OCI-LY1 (cell line): Measurements from ENCODE around the gene SLMAP.

ENCODE experiments used
- H2AFZ ChIP-seq: fragments of 200-600 bp; sonication (generic), shearing (Covaris generic); 2 replicates; pipeline ENCODE4 v1.6.0; 2014; ENCODE audit warnings: antibody characterized with exemption, mild to moderate bottlenecking, low read length
- H3F3A ChIP-seq: fragments of 200-600 bp; sonication (generic), shearing (Covaris generic); 2 replicates; pipeline ENCODE4 v1.6.0; 2014; ENCODE audit warnings: mild to moderate bottlenecking, antibody characterized with exemption, low read length, moderate library complexity; ENCODE audit not compliant: insufficient read depth
- H3K27ac ChIP-seq: fragments of 200-600 bp; sonication (generic); 2 replicates; pipeline ENCODE4 v1.5.1; 2014; ENCODE audit warnings: low read length, mixed run types, mild to moderate bottlenecking, low read depth; ENCODE audit not compliant: poor library complexity, severe bottlenecking
- H3K27me3 ChIP-seq: fragments of 200-600 bp; sonication (generic); 2 replicates; pipeline ENCODE4 v1.6.0; 2014; ENCODE audit warnings: antibody characterized with exemption, mild to moderate bottlenecking, low read length, moderate library complexity; ENCODE audit not compliant: insufficient read depth
- H3K36me3 ChIP-seq: fragments of 200-600 bp; sonication (generic); 2 replicates; pipeline ENCODE4 v1.6.1; 2014; ENCODE audit warnings: mild to moderate bottlenecking, antibody characterized with exemption, low read length, moderate library complexity, mixed read lengths; ENCODE audit not compliant: insufficient read depth
- H3K4me1 ChIP-seq: fragments of 200-600 bp; sonication (generic); 2 replicates; pipeline ENCODE4 v1.5.1; 2014; ENCODE audit warnings: mild to moderate bottlenecking, low read length, moderate library complexity; ENCODE audit not compliant: insufficient read depth, severe bottlenecking
- H3K4me2 ChIP-seq: fragments of 200-600 bp; sonication (generic), shearing (Covaris generic); 2 replicates; pipeline ENCODE4 v1.6.1; 2014; ENCODE audit warnings: low read length
- H3K4me3 ChIP-seq: fragments of 200-600 bp; sonication (generic); 2 replicates; pipeline ENCODE4 v1.5.1; 2014; ENCODE audit warnings: low read length, low read depth, mild to moderate bottlenecking, mixed read lengths; ENCODE audit not compliant: poor library complexity, severe bottlenecking
- H3K79me2 ChIP-seq: fragments of 200-600 bp; shearing (Covaris generic); 2 replicates; pipeline ENCODE4 v1.6.1; 2016; ENCODE audit warnings: mixed run types, low read length, mixed read lengths; ENCODE audit not compliant: insufficient read depth
- H3K9ac ChIP-seq: fragments of 200-600 bp; sonication (generic), shearing (Covaris generic); 2 replicates; pipeline ENCODE4 v1.6.1; 2014; ENCODE audit warnings: mild to moderate bottlenecking, low read length, mixed read lengths
- H3K9me2 ChIP-seq: fragments of 200-600 bp; sonication (generic), shearing (Covaris generic); 2 replicates; pipeline ENCODE4 v1.6.1; 2014; ENCODE audit warnings: low read depth, mild to moderate bottlenecking, low read length, mixed read lengths
- H3K9me3 ChIP-seq: fragments of 200-600 bp; shearing (Covaris generic); 2 replicates; pipeline ENCODE4 v1.6.1; 2014; ENCODE audit warnings: low read length, mixed read lengths
- H4K20me1 ChIP-seq: fragments of 200-600 bp; sonication (generic), shearing (Covaris generic); 2 replicates; pipeline ENCODE4 v1.6.0; 2016; ENCODE audit warnings: mild to moderate bottlenecking, low read length; ENCODE audit not compliant: insufficient read depth
- CTCF ChIP-seq: fragments of 200-600 bp; sonication (generic), shearing (Covaris generic); IDR thresholded peaks from 2 replicates; pipeline ENCODE4 v1.5.1; 2017; ENCODE audit warnings: mild to moderate bottlenecking, antibody characterized with exemption, low read length, moderate library complexity, mixed read lengths
- EZH2 ChIP-seq: fragments of 200-600 bp; sonication (generic), shearing (Covaris generic); IDR thresholded peaks from 2 replicates; pipeline ENCODE4 v1.8.0; 2017; ENCODE audit warnings: borderline replicate concordance, mixed run types, mild to moderate bottlenecking, antibody characterized with exemption, low read length, moderate library complexity, mixed read lengths

Gene SLMAP

GRCh38 chr3:57892423-57892822 lies 136.3 kb downstream of the SLMAP start:
- Histone ChIP-seq H3K9me2 (no peaks in the 10 kb centered on the region), H3F3A (no peaks in the 10 kb centered on the region), H3K27ac (no peak overlapping the region), H3K4me1 (no peaks in the 10 kb centered on the region), H3K9ac (no peak overlapping the region), H4K20me1 (no peaks in the 10 kb centered on the region), H3K36me3 (peaks cover 23% of the 10 kb centered on the region), H3K4me3 (no peak overlapping the region), H3K4me2 (no peak overlapping the region), H2AFZ (no peak overlapping the region), H3K9me3 (no peaks in the 10 kb centered on the region), H3K79me2 (no peaks in the 10 kb centered on the region; the same call in 1 of the 2 replicates), H3K27me3 (no peaks in the 10 kb centered on the region)
- TF ChIP-seq EZH2 (no peak), CTCF (no peak)

- Histone ChIP-seq H2AFZ (no peak overlapping the region), H3K4me3 (no peak overlapping the region), H3K9me2 (no peaks in the 10 kb centered on the region), H3K4me1 (no peaks in the 10 kb centered on the region), H3K27me3 (no peaks in the 10 kb centered on the region), H3K4me2 (no peak overlapping the region), H3K79me2 (no peaks in the 10 kb centered on the region; the same call in 1 of the 2 replicates), H4K20me1 (no peaks in the 10 kb centered on the region), H3F3A (no peaks in the 10 kb centered on the region), H3K9ac (no peak overlapping the region), H3K27ac (no peak overlapping the region), H3K9me3 (no peaks in the 10 kb centered on the region), H3K36me3 (peaks cover 25% of the 10 kb centered on the region)
- TF ChIP-seq CTCF = no peak
- TF ChIP-seq EZH2 = no peak
These were observed 137.0 kb downstream of the SLMAP start for GRCh38 chr3:57893156-57893555.

DNA sequence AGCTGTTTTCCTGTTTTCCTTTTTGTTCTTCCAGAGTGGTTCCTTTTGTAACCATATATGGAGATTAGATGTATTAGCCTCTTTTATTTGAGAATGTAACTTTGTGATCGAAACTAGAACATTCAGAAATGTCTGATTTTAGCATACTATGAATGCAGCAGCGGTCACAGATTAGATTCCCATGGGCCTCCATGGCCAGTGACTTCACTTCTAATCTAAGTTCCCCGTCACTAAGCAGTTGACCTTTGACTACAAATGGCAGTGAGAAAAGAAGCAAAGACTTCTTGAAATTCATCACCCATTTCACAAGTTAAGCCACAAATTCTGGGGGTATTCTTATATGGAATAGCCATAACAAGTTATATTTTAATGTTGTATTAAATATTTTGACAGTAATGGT lies 137.6 kb downstream of the SLMAP start:
- Histone ChIP-seq H3K79me2 (no peaks in the 10 kb centered on the region; the same call in 1 of the 2 replicates), H3K9ac (no peak overlapping the region), H3K36me3 (peaks cover 27% of the 10 kb centered on the region), H3K4me1 (no peaks in the 10 kb centered on the region), H3K9me3 (no peaks in the 10 kb centered on the region), H3K4me3 (no peak overlapping the region), H3F3A (no peaks in the 10 kb centered on the region), H3K27ac (no peak overlapping the region), H4K20me1 (no peaks in the 10 kb centered on the region), H3K27me3 (no peaks in the 10 kb centered on the region), H3K9me2 (no peaks in the 10 kb centered on the region), H2AFZ (no peak overlapping the region), H3K4me2 (no peak overlapping the region)
- TF ChIP-seq EZH2 (no peak), CTCF (no peak)
